Right lobe of liver (tissue), 4 donors: ENCODE results near the gene TMEM132D.

ENCODE experiments used
- POLR2A ChIP-seq: fragments of 450-650 bp; IDR thresholded peaks from one replicate; pipeline ENCODE4 v1.6.1; 2017; ENCODE audit warnings: antibody characterized with exemption, mild to moderate bottlenecking
- TF ChIP-seq, protein P1 (sequence below), 4 donors: fragments of 200-600 bp in 3 of 4; fragments of 450-650 bp in 1 of 4; IDR thresholded peaks; one replicate each; pipeline versions ENCODE4 v1.5.1 to v1.8.0; 2016 to 2022; ENCODE audit warnings: antibody characterized with exemption in 4 of 4, mild to moderate bottlenecking in 2 of 4
- donor health status: DM: no; HTN: no; CAD: no.
- donor health status: DM: no; HTN: no; CAD: no.
- donor health status: DM: no; HTN: yes; CAD: no.

DNA sequence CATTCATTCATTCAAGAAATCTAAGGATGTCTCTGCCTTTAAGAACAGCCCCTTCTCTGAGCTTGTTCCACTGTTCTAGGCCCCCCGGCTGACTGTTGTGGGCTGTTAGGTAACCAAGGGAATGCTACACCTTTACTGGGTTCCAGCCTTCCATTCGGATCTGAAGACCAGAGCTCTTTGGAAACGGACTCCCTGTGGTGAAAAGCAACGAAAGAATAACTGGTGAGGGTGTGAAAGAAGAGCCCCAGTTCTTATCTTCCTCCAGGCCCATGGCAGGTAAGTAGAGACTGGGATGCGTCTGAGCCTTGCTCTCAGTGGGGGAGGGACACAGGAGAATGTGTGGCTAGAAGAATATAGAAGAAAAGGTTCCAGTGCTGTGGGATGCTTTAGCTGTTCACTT lies 207.4 kb downstream of the TMEM132D start:
- TF ChIP-seq, protein P1, sequence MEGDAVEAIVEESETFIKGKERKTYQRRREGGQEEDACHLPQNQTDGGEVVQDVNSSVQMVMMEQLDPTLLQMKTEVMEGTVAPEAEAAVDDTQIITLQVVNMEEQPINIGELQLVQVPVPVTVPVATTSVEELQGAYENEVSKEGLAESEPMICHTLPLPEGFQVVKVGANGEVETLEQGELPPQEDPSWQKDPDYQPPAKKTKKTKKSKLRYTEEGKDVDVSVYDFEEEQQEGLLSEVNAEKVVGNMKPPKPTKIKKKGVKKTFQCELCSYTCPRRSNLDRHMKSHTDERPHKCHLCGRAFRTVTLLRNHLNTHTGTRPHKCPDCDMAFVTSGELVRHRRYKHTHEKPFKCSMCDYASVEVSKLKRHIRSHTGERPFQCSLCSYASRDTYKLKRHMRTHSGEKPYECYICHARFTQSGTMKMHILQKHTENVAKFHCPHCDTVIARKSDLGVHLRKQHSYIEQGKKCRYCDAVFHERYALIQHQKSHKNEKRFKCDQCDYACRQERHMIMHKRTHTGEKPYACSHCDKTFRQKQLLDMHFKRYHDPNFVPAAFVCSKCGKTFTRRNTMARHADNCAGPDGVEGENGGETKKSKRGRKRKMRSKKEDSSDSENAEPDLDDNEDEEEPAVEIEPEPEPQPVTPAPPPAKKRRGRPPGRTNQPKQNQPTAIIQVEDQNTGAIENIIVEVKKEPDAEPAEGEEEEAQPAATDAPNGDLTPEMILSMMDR (IDR thresholded peaks at IDR 0.05), result no peak
- TF ChIP-seq POLR2A, result no peak
